ENCODE results near the gene MYH11.

Gene MYH11

GRCh38 chr16:15721018-15721417 is 135.8 kb downstream of the MYH11 start:
- Histone ChIP-seq H3K36me3 (ENCODE audit: insufficient read depth, low read depth, low read length) (peaks cover 10% of the 10 kb centered on the region), H3K27ac (ENCODE audit: low read length) (no peak overlapping the region), H3K9me3 (ENCODE audit: insufficient read depth, low read depth, low read length) (no peaks in the 10 kb centered on the region), H3K4me3 (ENCODE audit: low read length) (no peak overlapping the region), H3K27me3 (ENCODE audit: insufficient read depth, low read length) (no peaks in the 10 kb centered on the region), H3K9ac (ENCODE audit: low read depth, low read length) (no peak overlapping the region), H3K4me1 (ENCODE audit: insufficient read depth, low read length) (no peaks in the 10 kb centered on the region)

- Histone ChIP-seq H3K27ac (ENCODE audit: low read length) (no peak overlapping the region), H3K27me3 (ENCODE audit: insufficient read depth, low read length) (no peaks in the 10 kb centered on the region), H3K9me3 (ENCODE audit: insufficient read depth, low read depth, low read length) (no peaks in the 10 kb centered on the region), H3K9ac (ENCODE audit: low read depth, low read length) (no peak overlapping the region), H3K36me3 (ENCODE audit: insufficient read depth, low read depth, low read length) (no peaks in the 10 kb centered on the region), H3K4me3 (ENCODE audit: low read length) (no peak overlapping the region), H3K4me1 (ENCODE audit: insufficient read depth, low read length) (no peaks in the 10 kb centered on the region)
Observed at GRCh38 chr16:15716694-15717447, 140.0 kb downstream of the MYH11 start.

- Histone ChIP-seq H3K4me3 (ENCODE audit: low read length) (no peak overlapping the region), H3K9me3 (ENCODE audit: insufficient read depth, low read depth, low read length) (no peaks in the 10 kb centered on the region), H3K36me3 (ENCODE audit: insufficient read depth, low read depth, low read length) (no peaks in the 10 kb centered on the region), H3K9ac (ENCODE audit: low read depth, low read length) (no peak overlapping the region), H3K27me3 (ENCODE audit: insufficient read depth, low read length) (no peaks in the 10 kb centered on the region), H3K27ac (ENCODE audit: low read length) (no peak overlapping the region), H3K4me1 (ENCODE audit: insufficient read depth, low read length) (no peaks in the 10 kb centered on the region)
Observed at GRCh38 chr16:15715221-15715620, 141.6 kb downstream of the MYH11 start.

- H3K9ac ChIP-seq (ENCODE audit: low read depth, low read length), result no peak overlapping the region
- no peak overlapping the region for H3K4me3 ChIP-seq (ENCODE audit: low read length)
- H3K4me1 ChIP-seq (ENCODE audit: insufficient read depth, low read length), result no peaks in the 10 kb centered on the region
- H3K36me3 ChIP-seq (ENCODE audit: insufficient read depth, low read depth, low read length), result no peaks in the 10 kb centered on the region
- no peak overlapping the region for H3K27ac ChIP-seq (ENCODE audit: low read length)
- no peaks in the 10 kb centered on the region for H3K27me3 ChIP-seq (ENCODE audit: insufficient read depth, low read length)
- H3K9me3 ChIP-seq (ENCODE audit: insufficient read depth, low read depth, low read length), result no peaks in the 10 kb centered on the region
Observed at GRCh38 chr16:15714393-15715172, 142.2 kb downstream of the MYH11 start.

GRCh38 chr16:15708997-15709396 is 147.8 kb downstream of the MYH11 start:
- H3K27ac ChIP-seq (ENCODE audit: low read length), result no peak overlapping the region
- H3K9ac ChIP-seq (ENCODE audit: low read depth, low read length), result no peak overlapping the region
- H3K36me3 ChIP-seq (ENCODE audit: insufficient read depth, low read depth, low read length), result no peaks in the 10 kb centered on the region
- no peak overlapping the region for H3K4me3 ChIP-seq (ENCODE audit: low read length)
- H3K9me3 ChIP-seq (ENCODE audit: insufficient read depth, low read depth, low read length), result no peaks in the 10 kb centered on the region
- H3K4me1 ChIP-seq (ENCODE audit: insufficient read depth, low read length), result no peaks in the 10 kb centered on the region
- no peaks in the 10 kb centered on the region for H3K27me3 ChIP-seq (ENCODE audit: insufficient read depth, low read length)

GRCh38 chr16:15708096-15708495 is 148.7 kb downstream of the MYH11 start:
- Histone ChIP-seq H3K36me3 (ENCODE audit: insufficient read depth, low read depth, low read length) (no peaks in the 10 kb centered on the region), H3K27me3 (ENCODE audit: insufficient read depth, low read length) (no peaks in the 10 kb centered on the region), H3K9ac (ENCODE audit: low read depth, low read length) (no peak overlapping the region), H3K4me3 (ENCODE audit: low read length) (no peak overlapping the region), H3K9me3 (ENCODE audit: insufficient read depth, low read depth, low read length) (no peaks in the 10 kb centered on the region), H3K4me1 (ENCODE audit: insufficient read depth, low read length) (no peaks in the 10 kb centered on the region), H3K27ac (ENCODE audit: low read length) (no peak overlapping the region)

GRCh38 chr16:15707332-15707731 is 149.5 kb downstream of the MYH11 start:
- no peak overlapping the region for H3K9ac ChIP-seq (ENCODE audit: low read depth, low read length)
- H3K4me3 ChIP-seq (ENCODE audit: low read length), result no peak overlapping the region
- H3K27me3 ChIP-seq (ENCODE audit: insufficient read depth, low read length), result no peaks in the 10 kb centered on the region
- H3K27ac ChIP-seq (ENCODE audit: low read length), result no peak overlapping the region
- H3K4me1 ChIP-seq (ENCODE audit: insufficient read depth, low read length), result no peaks in the 10 kb centered on the region
- no peaks in the 10 kb centered on the region for H3K9me3 ChIP-seq (ENCODE audit: insufficient read depth, low read depth, low read length)
- H3K36me3 ChIP-seq (ENCODE audit: insufficient read depth, low read depth, low read length), result no peaks in the 10 kb centered on the region; the same call in 1 of the 2 replicates

GRCh38 chr16:15705064-15705565 is 151.7 kb downstream of the MYH11 start:
- Histone ChIP-seq H3K27ac (ENCODE audit: low read length) (no peak overlapping the region), H3K27me3 (ENCODE audit: insufficient read depth, low read length) (no peaks in the 10 kb centered on the region), H3K36me3 (ENCODE audit: insufficient read depth, low read depth, low read length) (peaks cover 18% of the 10 kb centered on the region), H3K9me3 (ENCODE audit: insufficient read depth, low read depth, low read length) (no peaks in the 10 kb centered on the region), H3K4me3 (ENCODE audit: low read length) (no peak overlapping the region), H3K9ac (ENCODE audit: low read depth, low read length) (no peak overlapping the region), H3K4me1 (ENCODE audit: insufficient read depth, low read length) (no peaks in the 10 kb centered on the region)

- Histone ChIP-seq H3K9me3 (ENCODE audit: insufficient read depth, low read depth, low read length) (no peaks in the 10 kb centered on the region), H3K27me3 (ENCODE audit: insufficient read depth, low read length) (no peaks in the 10 kb centered on the region), H3K4me3 (ENCODE audit: low read length) (no peak overlapping the region), H3K4me1 (ENCODE audit: insufficient read depth, low read length) (no peaks in the 10 kb centered on the region), H3K36me3 (ENCODE audit: insufficient read depth, low read depth, low read length) (peaks cover 23% of the 10 kb centered on the region), H3K27ac (ENCODE audit: low read length) (no peak overlapping the region), H3K9ac (ENCODE audit: low read depth, low read length) (no peak overlapping the region)
Observed at GRCh38 chr16:15704545-15704987, 152.3 kb downstream of the MYH11 start.

- Histone ChIP-seq H3K36me3 (ENCODE audit: insufficient read depth, low read depth, low read length) (peaks cover 33% of the 10 kb centered on the region), H3K9ac (ENCODE audit: low read depth, low read length) (no peak overlapping the region), H3K9me3 (ENCODE audit: insufficient read depth, low read depth, low read length) (no peaks in the 10 kb centered on the region), H3K27me3 (ENCODE audit: insufficient read depth, low read length) (no peaks in the 10 kb centered on the region), H3K4me3 (ENCODE audit: low read length) (no peak overlapping the region), H3K27ac (ENCODE audit: low read length) (no peak overlapping the region), H3K4me1 (ENCODE audit: insufficient read depth, low read length) (no peaks in the 10 kb centered on the region)
Observed at GRCh38 chr16:15703029-15703736, 153.6 kb downstream of the MYH11 start.

GRCh38 chr16:15701975-15702970 is 154.6 kb downstream of the MYH11 start:
- Histone ChIP-seq H3K4me1 (ENCODE audit: insufficient read depth, low read length) (no peaks in the 10 kb centered on the region), H3K27me3 (ENCODE audit: insufficient read depth, low read length) (no peaks in the 10 kb centered on the region), H3K9me3 (ENCODE audit: insufficient read depth, low read depth, low read length) (no peaks in the 10 kb centered on the region), H3K4me3 (ENCODE audit: low read length) (no peak overlapping the region), H3K36me3 (ENCODE audit: insufficient read depth, low read depth, low read length) (peaks cover 40% of the 10 kb centered on the region), H3K9ac (ENCODE audit: low read depth, low read length) (no peak overlapping the region), H3K27ac (ENCODE audit: low read length) (no peak overlapping the region)

Data from iPS-20b (cell line).